Liver (tissue), 9 donors: ENCODE results near the gene TNFRSF11A. TPM values are rescaled to one million over a fixed set of nuclear protein-coding genes. Genes with fewer than 3 reads are reported as not detected.

Source experiments
- DNase-seq: peaks from one replicate; pipeline ENCODE4 v3.0.0-alpha.2; 2017; ENCODE audit warnings: low spot score
- H3K27ac ChIP-seq, 2 donors: one replicate each; pipeline ENCODE4 v1.7.0; 2013; ENCODE audit warnings: inconsistent platforms in 2 of 2, low read length in 2 of 2, control low read depth in 1 of 2, low read depth in 1 of 2, mild to moderate bottlenecking in 1 of 2
- H3K27me3 ChIP-seq, 4 donors: one replicate each; pipeline versions ENCODE4 v1.6.1 to v1.7.0; 2013; ENCODE audit warnings: low read length in 3 of 4, inconsistent platforms in 1 of 4, mild to moderate bottlenecking in 1 of 4, moderate library complexity in 1 of 4; ENCODE audit not compliant: control insufficient read depth in 4 of 4, insufficient read depth in 4 of 4
- H3K36me3 ChIP-seq, 4 donors: one replicate each; pipeline versions ENCODE4 v1.6.1 to v1.7.0; 2013; ENCODE audit warnings: low read length in 3 of 4, mild to moderate bottlenecking in 3 of 4, low read depth in 1 of 4, moderate library complexity in 1 of 4; ENCODE audit not compliant: control insufficient read depth in 4 of 4, insufficient read depth in 3 of 4
- H3K4me1 ChIP-seq, 4 donors: one replicate each; pipeline versions ENCODE4 v1.6.1 to v1.7.0; 2013; ENCODE audit warnings: low read length in 3 of 4, mild to moderate bottlenecking in 3 of 4, moderate library complexity in 1 of 4; ENCODE audit not compliant: control insufficient read depth in 4 of 4, insufficient read depth in 4 of 4
- H3K4me3 ChIP-seq, 3 donors: one replicate each; pipeline versions ENCODE4 v1.6.1 to v1.7.0; 2013; ENCODE audit warnings: low read length in 3 of 3, control low read depth in 1 of 3, low read depth in 1 of 3, mild to moderate bottlenecking in 1 of 3
- H3K9ac ChIP-seq, 2 donors: one replicate each; pipeline ENCODE4 v1.7.0; 2013; ENCODE audit warnings: low read length in 2 of 2, mild to moderate bottlenecking in 2 of 2, moderate library complexity in 2 of 2, control low read depth in 1 of 2, low read depth in 1 of 2
- H3K9me3 ChIP-seq, 4 donors: one replicate each; pipeline versions ENCODE4 v1.6.1 to v1.7.0; 2013; ENCODE audit warnings: low read length in 3 of 4; ENCODE audit not compliant: control insufficient read depth in 4 of 4
- ATF3 ChIP-seq: IDR thresholded peaks from 2 replicates; pipeline ENCODE4 v1.6.1; 2016; ENCODE audit warnings: antibody characterized with exemption
- EGR1 ChIP-seq, 2 donors: IDR thresholded peaks; 2 replicates each; pipeline ENCODE4 v1.6.1; 2016 to 2018; ENCODE audit warnings: antibody characterized with exemption in 2 of 2, low read depth in 2 of 2
- FOXA1 ChIP-seq: IDR thresholded peaks from 2 replicates; pipeline ENCODE4 v1.6.1; 2016; ENCODE audit warnings: antibody characterized with exemption
- HNF4A ChIP-seq, 2 donors: conservative IDR thresholded peaks; 2 replicates each; pipeline ENCODE4 v1.6.1; 2016; ENCODE audit warnings: antibody characterized with exemption in 2 of 2, mild to moderate bottlenecking in 2 of 2
- HNF4G ChIP-seq: IDR thresholded peaks from 2 replicates; pipeline ENCODE4 v1.6.1; 2016; ENCODE audit warnings: antibody characterized with exemption
- JUND ChIP-seq, 2 donors: IDR thresholded peaks; 2 replicates each; pipeline ENCODE4 v1.6.1; 2016; ENCODE audit warnings: antibody characterized with exemption in 2 of 2
- RAD21 ChIP-seq, 2 donors: IDR thresholded peaks; 2 replicates each; pipeline ENCODE4 v1.6.1; 2016; ENCODE audit warnings: antibody characterized with exemption in 2 of 2, mild to moderate bottlenecking in 2 of 2
- RXRA ChIP-seq, 2 donors: IDR thresholded peaks; 2 replicates each; pipeline ENCODE4 v1.6.1; 2017 to 2018; ENCODE audit warnings: antibody characterized with exemption in 2 of 2, mild to moderate bottlenecking in 1 of 2
- SP1 ChIP-seq: IDR thresholded peaks from 2 replicates; pipeline ENCODE4 v1.6.1; 2018; ENCODE audit warnings: antibody characterized with exemption, mild to moderate bottlenecking
- TAF1 ChIP-seq: conservative IDR thresholded peaks from 2 replicates; pipeline ENCODE4 v1.6.1; 2016; ENCODE audit warnings: antibody characterized with exemption, mild to moderate bottlenecking
- WGBS: extraction: QIAGEN DNeasy Blood & Tissue Kit; methylation state at CpG from one replicate; pipeline ENCODE4 v1.1.7; 2013; 5-methylcytosine and 5-hydroxymethylcytosine counted together
- polyA plus RNA-seq, 2 donors: library from polyadenylated mRNA; stranded (reverse) in 1 of 2; unstranded in 1 of 2; fragments of 200-250 nt in 1 of 2; fragments of >200 nt in 1 of 2; fragmentation: Nextera tagmentation in 1 of 2; extraction: Ambion mirVana in 1 of 2; gene quantifications; one replicate each; pipeline versions ENCODE4 v1.2.1 to v1.2.3, GENCODE V29; 2013 to 2015
- total RNA-seq, 2 donors: library from RNA; depleted of rRNA; stranded (reverse); fragments of >200 nt; gene quantifications; one replicate each; pipeline ENCODE4 v1.2.3, GENCODE V29; 2014
- TF ChIP-seq, protein P1 (sequence below): IDR thresholded peaks from 2 replicates; pipeline ENCODE4 v1.6.1; 2016; ENCODE audit warnings: antibody characterized with exemption
- TF ChIP-seq, protein P2 (sequence below): IDR thresholded peaks from 2 replicates; pipeline ENCODE4 v1.6.1; 2016; ENCODE audit warnings: antibody characterized with exemption, mild to moderate bottlenecking
- donor health status: healthy.
- donor health status: healthy.
- donor health status: healthy.
- donor health status: healthy.
- donor health status: healthy.

TNFRSF11A gene
- total and polyA plus RNA-seq, 4 donors = 0.32 to 1.8 (median 0.90) TPM

DNA sequence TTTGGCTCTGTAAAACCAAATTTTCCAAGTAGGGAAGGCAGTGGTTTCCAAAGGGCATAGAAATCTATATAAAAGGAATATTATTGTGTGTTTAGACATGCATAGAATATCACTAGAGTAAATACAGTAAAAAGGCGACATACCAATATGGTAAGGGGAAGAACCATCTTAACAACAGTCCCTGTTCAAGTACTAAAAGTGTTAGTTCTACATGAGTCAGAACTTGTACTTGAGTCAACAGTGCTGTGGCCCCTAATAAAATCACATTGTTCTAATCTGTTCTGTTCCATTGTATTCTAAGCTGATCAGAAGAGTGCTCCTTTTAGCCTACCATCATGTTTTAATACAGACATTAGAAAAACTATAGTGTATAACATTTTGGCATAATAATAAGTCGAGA, 36.1 kb upstream of the TNFRSF11A start:
- no peak for DNase-seq
- Histone ChIP-seq H3K4me3 (no peak overlapping the region), H3K9me3 (no peaks in the 10 kb centered on the region), H3K9ac (no peak overlapping the region), H3K27me3 (no peaks in the 10 kb centered on the region), H3K36me3 (peaks cover 0 to 21% (median 12%) of the 10 kb centered on the region in 4 donors), H3K4me1 (peaks cover 0 to 5% (median 1%) of the 10 kb centered on the region in 4 donors), H3K27ac (no peak overlapping the region)
- WGBS = 94% methylated on average over 2 of the region's 2 CpGs
- TF ChIP-seq RAD21 (IDR thresholded peaks at IDR 0.05) = no peak

- Histone ChIP-seq H3K4me3 (no peak overlapping the region), H3K36me3 (peaks cover 0 to 19% (median 9%) of the 10 kb centered on the region in 4 donors), H3K9me3 (no peaks in the 10 kb centered on the region), H3K4me1 (no peaks in the 10 kb centered on the region), H3K27ac (no peak overlapping the region), H3K27me3 (no peaks in the 10 kb centered on the region), H3K9ac (no peak overlapping the region)
- TF ChIP-seq, protein P1, sequence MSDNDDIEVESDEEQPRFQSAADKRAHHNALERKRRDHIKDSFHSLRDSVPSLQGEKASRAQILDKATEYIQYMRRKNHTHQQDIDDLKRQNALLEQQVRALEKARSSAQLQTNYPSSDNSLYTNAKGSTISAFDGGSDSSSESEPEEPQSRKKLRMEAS = no peak
- TF ChIP-seq, protein P2, sequence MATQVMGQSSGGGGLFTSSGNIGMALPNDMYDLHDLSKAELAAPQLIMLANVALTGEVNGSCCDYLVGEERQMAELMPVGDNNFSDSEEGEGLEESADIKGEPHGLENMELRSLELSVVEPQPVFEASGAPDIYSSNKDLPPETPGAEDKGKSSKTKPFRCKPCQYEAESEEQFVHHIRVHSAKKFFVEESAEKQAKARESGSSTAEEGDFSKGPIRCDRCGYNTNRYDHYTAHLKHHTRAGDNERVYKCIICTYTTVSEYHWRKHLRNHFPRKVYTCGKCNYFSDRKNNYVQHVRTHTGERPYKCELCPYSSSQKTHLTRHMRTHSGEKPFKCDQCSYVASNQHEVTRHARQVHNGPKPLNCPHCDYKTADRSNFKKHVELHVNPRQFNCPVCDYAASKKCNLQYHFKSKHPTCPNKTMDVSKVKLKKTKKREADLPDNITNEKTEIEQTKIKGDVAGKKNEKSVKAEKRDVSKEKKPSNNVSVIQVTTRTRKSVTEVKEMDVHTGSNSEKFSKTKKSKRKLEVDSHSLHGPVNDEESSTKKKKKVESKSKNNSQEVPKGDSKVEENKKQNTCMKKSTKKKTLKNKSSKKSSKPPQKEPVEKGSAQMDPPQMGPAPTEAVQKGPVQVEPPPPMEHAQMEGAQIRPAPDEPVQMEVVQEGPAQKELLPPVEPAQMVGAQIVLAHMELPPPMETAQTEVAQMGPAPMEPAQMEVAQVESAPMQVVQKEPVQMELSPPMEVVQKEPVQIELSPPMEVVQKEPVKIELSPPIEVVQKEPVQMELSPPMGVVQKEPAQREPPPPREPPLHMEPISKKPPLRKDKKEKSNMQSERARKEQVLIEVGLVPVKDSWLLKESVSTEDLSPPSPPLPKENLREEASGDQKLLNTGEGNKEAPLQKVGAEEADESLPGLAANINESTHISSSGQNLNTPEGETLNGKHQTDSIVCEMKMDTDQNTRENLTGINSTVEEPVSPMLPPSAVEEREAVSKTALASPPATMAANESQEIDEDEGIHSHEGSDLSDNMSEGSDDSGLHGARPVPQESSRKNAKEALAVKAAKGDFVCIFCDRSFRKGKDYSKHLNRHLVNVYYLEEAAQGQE = no peak
- TF ChIP-seq FOXA1 (no peak), HNF4A (conservative IDR thresholded peaks at IDR 0.05) (no peak), HNF4G (no peak)
- no peak for DNase-seq
These were observed 31.0 kb upstream of the TNFRSF11A start for GRCh38 chr18:62294073-62294472.

DNA sequence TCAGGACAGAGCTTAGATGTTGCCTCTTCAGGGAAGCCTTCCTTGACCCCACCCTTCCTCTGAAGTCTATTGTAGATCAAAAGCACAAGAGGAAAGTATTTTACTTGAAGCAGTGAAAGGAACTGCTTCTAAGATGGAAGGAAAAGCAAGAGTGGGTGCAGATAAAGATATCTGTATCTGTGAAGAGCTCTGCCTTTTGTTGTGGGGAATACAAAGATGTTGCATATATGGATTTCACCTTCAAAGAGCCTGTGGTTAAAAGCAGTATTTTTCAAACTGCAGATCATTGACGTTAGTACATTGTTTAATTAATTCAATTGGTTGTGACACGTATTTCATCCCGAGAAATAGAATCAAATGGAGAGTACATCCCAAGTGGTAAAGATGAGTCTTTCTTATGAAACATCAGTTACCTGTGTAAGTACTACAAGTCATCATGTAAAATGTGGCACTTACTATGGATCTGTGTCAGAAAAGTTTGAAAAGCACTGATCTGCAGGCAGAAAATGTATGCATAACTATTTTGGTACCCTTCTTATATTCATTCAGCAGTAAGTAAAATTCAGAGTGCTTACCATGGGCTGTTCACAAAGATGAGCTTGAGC, 24.6 kb upstream of the TNFRSF11A start:
- H3K4me3 ChIP-seq = no peak overlapping the region
- no peak for TF ChIP-seq RXRA (IDR thresholded peaks at IDR 0.05)
- WGBS = 95% methylated on average over 3 of the region's 3 CpGs
- no peak overlapping the region for H3K27ac ChIP-seq
- no peak overlapping the region for H3K9ac ChIP-seq
- H3K9me3 ChIP-seq = no peaks in the 10 kb centered on the region
- no peak for DNase-seq
- peaks cover 1 to 34% (median 24%) of the 10 kb centered on the region in 4 donors for H3K36me3 ChIP-seq
- H3K4me1 ChIP-seq = no peaks in the 10 kb centered on the region
- no peaks in the 10 kb centered on the region for H3K27me3 ChIP-seq

DNA sequence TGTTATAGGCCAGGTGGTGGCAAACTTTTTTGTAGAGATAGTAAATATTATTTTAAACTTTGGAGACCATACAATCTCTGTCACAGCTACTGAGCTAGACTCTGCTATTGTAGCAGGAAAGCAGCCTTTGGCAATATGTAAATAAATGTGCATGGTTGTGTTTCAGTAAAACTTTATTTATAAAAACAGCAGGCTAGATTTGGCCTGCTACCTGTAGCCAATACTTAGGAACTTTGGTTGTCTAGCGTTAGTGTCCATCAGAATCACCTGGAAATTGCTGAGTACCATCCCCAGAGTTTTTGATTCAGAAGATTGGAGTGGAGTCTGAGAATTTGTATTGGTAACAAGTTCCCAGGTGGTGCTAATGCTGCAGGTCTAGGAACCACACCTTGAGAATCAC, 23.8 kb upstream of the TNFRSF11A start:
- H3K27me3 ChIP-seq = no peaks in the 10 kb centered on the region
- 99% methylated on average over 1 of the region's 1 CpG for WGBS
- H3K36me3 ChIP-seq = peaks cover 1 to 34% (median 26%) of the 10 kb centered on the region in 4 donors
- no peak overlapping the region for H3K27ac ChIP-seq
- no peak for TF ChIP-seq HNF4G
- TF ChIP-seq HNF4A (conservative IDR thresholded peaks at IDR 0.05) = no peak
- TF ChIP-seq TAF1 = no peak
- TF ChIP-seq FOXA1 = no peak
- TF ChIP-seq JUND (IDR thresholded peaks at IDR 0.05) = no peak
- no peak for TF ChIP-seq EGR1 (IDR thresholded peaks at IDR 0.05; ENCODE audit: low read depth in 2 of 2)
- TF ChIP-seq, protein P2 = no peak
- TF ChIP-seq, protein P1 = no peak
- no peak for TF ChIP-seq ATF3
- TF ChIP-seq RAD21 (IDR thresholded peaks at IDR 0.05) = no peak
- no peak for TF ChIP-seq SP1
- no peaks in the 10 kb centered on the region for H3K9me3 ChIP-seq
- H3K4me1 ChIP-seq = no peaks in the 10 kb centered on the region
- H3K4me3 ChIP-seq = no peak overlapping the region
- H3K9ac ChIP-seq = no peak overlapping the region
- DNase-seq = no peak
